OCI-LY7 (cell line): ENCODE data around the gene INTS7.

Source experiments
- CTCF ChIP-seq: fragments of 200-600 bp; sonication (generic); conservative IDR thresholded peaks from 2 replicates; pipeline ENCODE4 v1.5.1; 2014; ENCODE audit warnings: mild to moderate bottlenecking, antibody characterized with exemption, low read length, moderate library complexity, mixed read lengths
- EZH2phosphoT487 ChIP-seq: fragments of 200-600 bp; sonication (generic); IDR thresholded peaks from 2 replicates; pipeline ENCODE4 v1.6.1; 2018; ENCODE audit warnings: low read depth, borderline replicate concordance, mild to moderate bottlenecking, mixed run types, antibody characterized with exemption, low read length, moderate library complexity, mixed read lengths

- TF ChIP-seq EZH2phosphoT487 (no peak), CTCF (no peak)
Measured at GRCh38 chr1:212073490-212073889, 38.1 kb upstream of the INTS7 start.
